Ovary (tissue), 9 donors: ENCODE measurements around the gene KRTAP9-7. TPM values are rescaled to one million over a fixed set of nuclear protein-coding genes. Genes with fewer than 3 reads are reported as not detected.

Experiments used
- DNase-seq, 5 donors: peaks; one replicate each; pipeline ENCODE4 v3.0.0-alpha.2; 2019 to 2020
- H3K27ac ChIP-seq, 2 donors: fragments of 200-600 bp; one replicate each; pipeline versions ENCODE4 v1.5.1 to v1.8.0; 2019 to 2022
- H3K27me3 ChIP-seq: fragments of 200-600 bp; one replicate; pipeline ENCODE4 v1.8.0; 2022
- H3K36me3 ChIP-seq: fragments of 200-600 bp; sonication (generic); one replicate; pipeline ENCODE4 v1.5.1; 2019
- H3K4me1 ChIP-seq: one replicate; pipeline ENCODE4 v1.8.1; 2013; ENCODE audit warnings: mild to moderate bottlenecking, moderate library complexity; ENCODE audit not compliant: insufficient read depth
- H3K4me3 ChIP-seq: fragments of 200-600 bp; sonication (generic); one replicate; pipeline ENCODE4 v1.5.1; 2017
- H3K9me3 ChIP-seq, 2 donors: fragments of 200-600 bp in 1 of 2; sonication (generic) in 1 of 2; one replicate each; pipeline versions ENCODE4 v1.5.1 to v1.8.1; 2013 to 2019; ENCODE audit warnings: mild to moderate bottlenecking in 1 of 2, moderate library complexity in 1 of 2
- CTCF ChIP-seq, 3 donors: fragments of 450-650 bp in 2 of 3; fragments of 200-600 bp in 1 of 3; IDR thresholded peaks; one replicate each; pipeline versions ENCODE4 v1.5.1 to v1.8.0; 2016 to 2022; ENCODE audit warnings: antibody characterized with exemption in 3 of 3, mild to moderate bottlenecking in 1 of 3
- EP300 ChIP-seq: sonication (generic); formaldehyde crosslinking; IDR thresholded peaks from one replicate; pipeline ENCODE4 v1.6.1; 2017; ENCODE audit warnings: antibody characterized with exemption
- POLR2A ChIP-seq: fragments of 450-650 bp; IDR thresholded peaks from one replicate; pipeline ENCODE4 v1.6.1; 2017; ENCODE audit warnings: antibody characterized with exemption, mild to moderate bottlenecking, moderate library complexity
- WGBS, 3 donors: extraction: QIAGEN DNeasy Blood & Tissue Kit in 1 of 3; methylation state at CpG; one replicate each; pipeline versions ENCODE4 v1.1.5 to v1.1.7; 2013 to 2017; 5-methylcytosine and 5-hydroxymethylcytosine counted together
- intact Hi-C, 4 donors: fragments of 100-400 bp; cut with DNase I; formaldehyde crosslinking; loops; one replicate each; pipeline versions ENCODE4 v1.11.0 to v1.15.1; 2022 to 2023
- polyA plus RNA-seq, 2 donors: library from polyadenylated mRNA; stranded (reverse); fragments of 200-250 nt in 1 of 2; fragments of 350-450 nt in 1 of 2; fragmentation: Illumina TruSeq in 1 of 2; extraction: RNeasy Lipid Tissue Mini Kit (QIAGEN cat#74804) in 1 of 2; gene quantifications; one replicate each; pipeline ENCODE4 v1.2.3, GENCODE V29; 2013 to 2014
- total RNA-seq, 7 donors: library from RNA; depleted of rRNA in 2 of 7; stranded (reverse); fragments of >200 nt in 2 of 7; fragmentation: NEBNext Ultra II Directional in 3 of 7; extraction: Animal tissue kit (Norgen Biotek cat#: 25700) in 3 of 7; gene quantifications; one replicate each; pipeline versions ENCODE4 v1.1.0 to v1.2.4, GENCODE V29; 2016 to 2023
- donor health status: DM: no; HTN: no; CAD: no; lungs with moderate emphysema.
- donor health status: DM: no; HTN: no; CAD: no.
- donor health status: Bipolar disorder and iron deficiency.
- donor health status: DM: yes; HTN: yes; CAD: no.
- donor health status: DM: no; HTN: no; CAD: no.
- donor health status: DM: yes; HTN: yes; CAD: no.

Gene KRTAP9-7
- total and polyA plus RNA-seq, 9 donors, result not detected

- Histone ChIP-seq H3K4me1 (no peaks in the 10 kb centered on the region), H3K27ac (no peak overlapping the region), H3K36me3 (no peaks in the 10 kb centered on the region), H3K27me3 (no peaks in the 10 kb centered on the region), H3K4me3 (no peak overlapping the region), H3K9me3 (no peaks in the 10 kb centered on the region)
- WGBS, 3 donors, result 91 to 92% (median 91%) methylated on average over 20 of the region's 20 CpGs
- intact Hi-C loops, result no loop called here
- TF ChIP-seq CTCF (IDR thresholded peaks at IDR 0.05), result no peak
- TF ChIP-seq POLR2A, result no peak
- no peak for TF ChIP-seq EP300
- no peak for DNase-seq
Measured at GRCh38 chr17:41298458-41299135, 23.1 kb downstream of the KRTAP9-7 start.

GRCh38 chr17:41301204-41301790 lies 25.8 kb downstream of the KRTAP9-7 start:
- no peaks in the 10 kb centered on the region for H3K9me3 ChIP-seq
- TF ChIP-seq CTCF (IDR thresholded peaks at IDR 0.05) (no peak), POLR2A (no peak), EP300 (no peak)
- no peaks in the 10 kb centered on the region for H3K4me1 ChIP-seq
- H3K36me3 ChIP-seq, result no peaks in the 10 kb centered on the region
- H3K27ac ChIP-seq, result no peak overlapping the region
- H3K27me3 ChIP-seq, result no peaks in the 10 kb centered on the region
- intact Hi-C loops, result no loop called here
- no peak overlapping the region for H3K4me3 ChIP-seq
- 70 to 79% (median 76%) methylated on average over 5 of the region's 5 CpGs for WGBS, 3 donors
- DNase-seq, result no peak

GRCh38 chr17:41301916-41302901 lies 26.7 kb downstream of the KRTAP9-7 start, which contains the start of gene KRTAP29-1:
KRTAP29-1 (minus strand) TSS chr17:41302851; CDS start chr17:41302851, 0 bp downstream.
- Histone ChIP-seq H3K4me1 (no peaks in the 10 kb centered on the region), H3K9me3 (no peaks in the 10 kb centered on the region), H3K4me3 (no peak within 1 kb of the TSS), H3K27me3 (no peaks in the 10 kb centered on the region), H3K36me3 (no peaks in the 10 kb centered on the region), H3K27ac (no peak within 1 kb of the TSS)
- TF ChIP-seq CTCF (IDR thresholded peaks at IDR 0.05) (no peak), POLR2A (no peak), EP300 (no peak)
- 71 to 75% (median 73%) methylated on average over 11 of the region's 11 CpGs for WGBS, 3 donors
- intact Hi-C loops, result no loop called here
- DNase-seq, result no peak

GRCh38 chr17:41302981-41303380 lies 27.5 kb downstream of the KRTAP9-7 start:
- Histone ChIP-seq H3K4me1 (no peaks in the 10 kb centered on the region), H3K27me3 (no peaks in the 10 kb centered on the region), H3K27ac (no peak overlapping the region), H3K36me3 (no peaks in the 10 kb centered on the region), H3K4me3 (no peak overlapping the region), H3K9me3 (no peaks in the 10 kb centered on the region)
- DNase-seq, result no peak
- WGBS, 3 donors, result 81 to 85% (median 85%) methylated on average over 4 of the region's 4 CpGs
- intact Hi-C loops, result no loop called here
- TF ChIP-seq POLR2A, result no peak
- no peak for TF ChIP-seq EP300
- TF ChIP-seq CTCF (IDR thresholded peaks at IDR 0.05), result no peak
